GM12864 (cell line): ENCODE measurements around the gene PLD6.

Experiments
- DNase-seq: peaks from one replicate; pipeline ENCODE4 v3.0.0-alpha.2; 2011; ENCODE audit warnings: low read depth
- H3K4me3 ChIP-seq: 2 replicates; pipeline ENCODE4 v1.5.1; 2011; ENCODE audit warnings: mild to moderate bottlenecking, low read depth, low read length, control low read depth
- CTCF ChIP-seq: IDR thresholded peaks from 2 replicates; pipeline ENCODE4 v1.5.1; 2011; ENCODE audit warnings: low read depth, mild to moderate bottlenecking, moderate library complexity, low read length, control low read depth, inconsistent platforms; ENCODE audit errors: missing control alignments

PLD6 gene

GRCh38 chr17:17180741-17181525 lies 25.2 kb downstream of the PLD6 start:
- TF ChIP-seq CTCF, result no peak
- DNase-seq, result no peak
- H3K4me3 ChIP-seq, result no peak overlapping the region

DNA sequence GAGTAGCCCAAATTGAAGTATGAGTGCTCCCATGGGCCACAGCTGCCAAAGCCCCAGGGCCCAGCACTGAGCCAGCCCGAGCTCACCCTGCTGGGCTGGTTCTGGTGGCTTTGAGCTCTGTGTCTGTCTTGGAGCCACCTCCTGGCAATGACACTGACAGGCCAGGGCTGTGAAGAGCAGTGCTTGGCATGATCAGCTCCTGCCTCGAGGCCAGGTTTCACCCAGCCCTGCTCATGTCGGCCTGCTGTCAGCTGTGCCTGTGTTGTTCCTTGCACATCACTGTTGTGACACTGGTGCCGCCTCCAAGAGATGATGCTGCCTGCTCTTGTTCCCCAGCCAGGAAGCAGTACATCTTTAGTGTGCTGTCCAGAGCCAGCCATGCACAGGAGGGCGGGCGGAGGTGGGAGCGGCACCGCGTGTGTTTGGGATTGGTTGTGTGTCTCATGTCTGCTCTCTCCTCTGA lies 26.0 kb downstream of the PLD6 start:
- DNase-seq, result no peak
- H3K4me3 ChIP-seq, result no peak overlapping the region
- TF ChIP-seq CTCF, result no peak

DNA sequence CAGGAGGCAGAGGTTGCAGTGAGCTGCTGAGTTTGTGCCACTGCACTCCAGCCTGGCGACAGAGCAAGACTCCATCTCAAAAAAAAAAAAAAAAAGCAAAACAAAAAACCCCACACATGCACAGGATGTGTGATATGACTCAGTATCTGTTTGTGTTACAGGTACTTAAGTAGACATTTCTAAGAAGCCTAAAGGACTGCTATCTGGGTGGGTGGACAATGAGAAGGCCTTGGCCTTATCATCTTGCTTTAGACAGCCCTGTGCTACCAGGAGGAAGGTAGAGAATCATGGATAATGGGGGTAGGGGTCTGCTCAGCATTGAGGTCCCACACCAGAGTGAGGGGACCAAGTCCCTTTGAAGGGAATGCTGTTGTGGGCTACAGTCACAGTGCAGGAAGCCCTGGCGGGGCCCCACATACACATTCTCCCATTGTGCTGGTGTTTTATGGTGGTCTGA lies 26.7 kb downstream of the PLD6 start:
- no peak for TF ChIP-seq CTCF
- DNase-seq, result peak; percentile 46
- H3K4me3 ChIP-seq, result no peak overlapping the region

DNA sequence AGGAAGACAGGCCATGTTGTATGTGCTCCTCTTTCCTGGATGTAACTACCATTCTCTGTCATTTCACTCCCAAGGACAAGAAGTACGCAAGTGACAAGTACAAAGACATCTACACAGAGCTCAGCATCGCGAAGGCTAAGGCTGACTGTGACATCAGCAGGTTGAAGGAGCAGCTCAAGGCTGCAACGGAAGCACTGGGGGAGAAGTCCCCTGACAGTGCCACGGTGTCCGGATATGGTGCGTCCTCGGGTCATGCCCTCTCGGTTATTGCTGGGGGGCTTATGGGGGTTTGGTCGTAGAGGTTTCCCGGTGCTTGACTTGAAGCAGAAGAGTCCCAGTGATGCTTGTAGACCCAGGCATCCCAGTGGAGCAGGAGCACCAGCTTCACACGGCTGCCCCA lies 29.0 kb downstream of the PLD6 start:
- no peak for TF ChIP-seq CTCF
- no peak overlapping the region for H3K4me3 ChIP-seq
- DNase-seq, result no peak

DNA sequence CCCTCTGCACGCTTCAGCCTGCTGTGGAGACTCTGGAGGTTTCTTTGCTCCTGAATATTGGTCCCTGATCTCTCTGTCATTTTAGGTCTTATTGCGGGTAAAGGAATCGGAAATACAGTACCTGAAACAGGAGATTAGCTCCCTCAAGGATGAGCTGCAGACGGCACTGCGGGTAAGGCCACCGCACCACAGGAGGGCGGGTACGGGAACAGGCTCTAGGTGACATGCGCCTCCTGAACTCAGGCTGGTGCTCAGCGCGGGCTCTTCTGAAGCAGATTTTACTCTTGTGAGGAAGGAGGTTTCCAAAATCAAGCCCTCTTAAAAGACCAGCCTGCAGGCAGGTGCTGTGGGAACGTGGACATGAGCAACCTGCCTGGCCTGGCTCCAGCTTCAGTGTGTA lies 29.8 kb downstream of the PLD6 start:
- H3K4me3 ChIP-seq, result no peak overlapping the region
- DNase-seq, result no peak
- TF ChIP-seq CTCF, result no peak

- no peak for DNase-seq
- H3K4me3 ChIP-seq, result no peak overlapping the region
- no peak for TF ChIP-seq CTCF
Measured at GRCh38 chr17:17175917-17176316, 30.2 kb downstream of the PLD6 start.

- H3K4me3 ChIP-seq, result no peak overlapping the region
- no peak for DNase-seq
- no peak for TF ChIP-seq CTCF
Measured at GRCh38 chr17:17175340-17175739, 30.8 kb downstream of the PLD6 start.
